Activated naive CD8-positive, alpha-beta T cell (primary cell): Measurements from ENCODE around the gene CCDC9.
A peak's percentile ranks its signal among the peaks of the same experiment; 100 is the strongest.
"Not testable (repeated sequence)": the region's sequence is repeated elsewhere in the genome, so short reads cannot be mapped to it uniquely, and the experiment has no call there.

Source experiments
- H3K27ac Mint-ChIP-seq: one replicate; pipeline ENCODE4 v1.8.0; 2021; ENCODE audit warnings: mixed read lengths
- H3K27me3 Mint-ChIP-seq: one replicate; pipeline ENCODE4 v1.8.0; 2021; ENCODE audit warnings: mixed read lengths
- H3K36me3 Mint-ChIP-seq: one replicate; pipeline ENCODE4 v1.8.0; 2021; ENCODE audit warnings: mixed read lengths
- H3K4me1 Mint-ChIP-seq: one replicate; pipeline ENCODE4 v1.8.0; 2021; ENCODE audit warnings: low read depth, mixed read lengths
- H3K4me3 Mint-ChIP-seq: one replicate; pipeline ENCODE4 v1.8.0; 2021; ENCODE audit warnings: mild to moderate bottlenecking, mixed read lengths
- H3K9me3 Mint-ChIP-seq: one replicate; pipeline ENCODE4 v1.8.0; 2021; ENCODE audit warnings: low read depth, mixed read lengths

The CCDC9 gene

GRCh38 chr19:47266401-47266941 is 10.1 kb downstream of the CCDC9 start:
- Mint-ChIP-seq H3K9me3 (no peaks in the 10 kb centered on the region), H3K4me1 (no peaks in the 10 kb centered on the region), H3K27ac (no peak overlapping the region), H3K4me3 (no peak overlapping the region), H3K27me3 (no peaks in the 10 kb centered on the region), H3K36me3 (peaks cover 2% of the 10 kb centered on the region)

GRCh38 chr19:47267350-47267759 is 11.0 kb downstream of the CCDC9 start:
- Mint-ChIP-seq H3K27ac (no peak overlapping the region), H3K4me1 (peaks cover 2% of the 10 kb centered on the region), H3K36me3 (peaks cover 2% of the 10 kb centered on the region), H3K9me3 (no peaks in the 10 kb centered on the region), H3K4me3 (no peak overlapping the region), H3K27me3 (no peaks in the 10 kb centered on the region)

- Mint-ChIP-seq H3K9me3 (no peaks in the 10 kb centered on the region), H3K36me3 (peaks cover 2% of the 10 kb centered on the region), H3K27ac (no peak overlapping the region), H3K27me3 (no peaks in the 10 kb centered on the region), H3K4me1 (peaks cover 8% of the 10 kb centered on the region), H3K4me3 (no peak overlapping the region)
These were observed 11.7 kb downstream of the CCDC9 start for GRCh38 chr19:47268028-47268427.

GRCh38 chr19:47269596-47269995 is 13.3 kb downstream of the CCDC9 start:
- no peak overlapping the region for H3K4me3 Mint-ChIP-seq
- no peak overlapping the region for H3K27ac Mint-ChIP-seq
- no peaks in the 10 kb centered on the region for H3K27me3 Mint-ChIP-seq
- peaks cover 9% of the 10 kb centered on the region for H3K4me1 Mint-ChIP-seq
- H3K36me3 Mint-ChIP-seq, result peaks cover 2% of the 10 kb centered on the region
- H3K9me3 Mint-ChIP-seq, result no peaks in the 10 kb centered on the region

- no peak overlapping the region for H3K27ac Mint-ChIP-seq
- H3K36me3 Mint-ChIP-seq, result peaks cover under 1% of the 10 kb centered on the region
- no peak overlapping the region for H3K4me3 Mint-ChIP-seq
- H3K9me3 Mint-ChIP-seq, result no peaks in the 10 kb centered on the region
- no peaks in the 10 kb centered on the region for H3K27me3 Mint-ChIP-seq
- H3K4me1 Mint-ChIP-seq, result peaks cover 12% of the 10 kb centered on the region
These were observed 14.1 kb downstream of the CCDC9 start for GRCh38 chr19:47270408-47270807.

GRCh38 chr19:47271949-47272348 is 15.6 kb downstream of the CCDC9 start:
- H3K4me3 Mint-ChIP-seq, result peak overlapping the region; percentile 83
- no peaks in the 10 kb centered on the region for H3K27me3 Mint-ChIP-seq
- no peaks in the 10 kb centered on the region for H3K9me3 Mint-ChIP-seq
- no peaks in the 10 kb centered on the region for H3K36me3 Mint-ChIP-seq
- no peak overlapping the region for H3K27ac Mint-ChIP-seq
- peaks cover 18% of the 10 kb centered on the region for H3K4me1 Mint-ChIP-seq

GRCh38 chr19:47272448-47273312 is 16.4 kb downstream of the CCDC9 start:
- Mint-ChIP-seq H3K36me3 (no peaks in the 10 kb centered on the region), H3K4me1 (peaks cover 18% of the 10 kb centered on the region), H3K27me3 (no peaks in the 10 kb centered on the region), H3K27ac (peak overlapping the region; percentile 69), H3K9me3 (no peaks in the 10 kb centered on the region), H3K4me3 (peak overlapping the region; percentile 83)

GRCh38 chr19:47273313-47274070 is 17.2 kb downstream of the CCDC9 start:
- Mint-ChIP-seq H3K4me3 (peak overlapping the region; percentile 93), H3K4me1 (peaks cover 18% of the 10 kb centered on the region), H3K27me3 (no peaks in the 10 kb centered on the region), H3K9me3 (no peaks in the 10 kb centered on the region), H3K36me3 (no peaks in the 10 kb centered on the region), H3K27ac (peak overlapping the region; percentile 95)

GRCh38 chr19:47274071-47274890 is 18.0 kb downstream of the CCDC9 start, which contains the start of gene INAFM1:
Gene INAFM1 (plus strand): TSS chr19:47274885. CDS start chr19:47274920, 35 bp downstream.
- peaks cover 18% of the 10 kb centered on the region for H3K4me1 Mint-ChIP-seq
- no peaks in the 10 kb centered on the region for H3K27me3 Mint-ChIP-seq
- H3K27ac Mint-ChIP-seq, result peak within 1 kb of the TSS; percentile 95
- H3K36me3 Mint-ChIP-seq, result no peaks in the 10 kb centered on the region
- no peaks in the 10 kb centered on the region for H3K9me3 Mint-ChIP-seq
- H3K4me3 Mint-ChIP-seq, result peak within 1 kb of the TSS; percentile 93

GRCh38 chr19:47274891-47275761 is 18.8 kb downstream of the CCDC9 start:
- H3K27ac Mint-ChIP-seq, result peak overlapping the region; percentile 77
- peaks cover 18% of the 10 kb centered on the region for H3K4me1 Mint-ChIP-seq
- H3K36me3 Mint-ChIP-seq, result no peaks in the 10 kb centered on the region
- H3K9me3 Mint-ChIP-seq, result no peaks in the 10 kb centered on the region
- H3K4me3 Mint-ChIP-seq, result peak overlapping the region; percentile 80
- no peaks in the 10 kb centered on the region for H3K27me3 Mint-ChIP-seq

- Mint-ChIP-seq H3K4me1 (peaks cover 18% of the 10 kb centered on the region), H3K36me3 (no peaks in the 10 kb centered on the region), H3K4me3 (peak overlapping the region; percentile 80), H3K27ac (peak overlapping the region; percentile 77), H3K9me3 (no peaks in the 10 kb centered on the region), H3K27me3 (no peaks in the 10 kb centered on the region)
These were observed 19.6 kb downstream of the CCDC9 start for GRCh38 chr19:47275791-47276461.

GRCh38 chr19:47276513-47276912 is 20.2 kb downstream of the CCDC9 start:
- H3K4me3 Mint-ChIP-seq, H3K27me3 Mint-ChIP-seq, H3K27ac Mint-ChIP-seq, H3K9me3 Mint-ChIP-seq, H3K36me3 Mint-ChIP-seq: not testable (repeated sequence)
- peaks cover 18% of the 10 kb centered on the region for H3K4me1 Mint-ChIP-seq

GRCh38 chr19:47280183-47280797 is 24.0 kb downstream of the CCDC9 start:
- Mint-ChIP-seq H3K4me3 (no peak overlapping the region), H3K27ac (no peak overlapping the region), H3K4me1 (peaks cover 9% of the 10 kb centered on the region)

More at GRCh38 chr19:47280183-47280797, 24.0 kb downstream of the CCDC9 start:
- Mint-ChIP-seq H3K36me3 (peaks cover 3% of the 10 kb centered on the region), H3K9me3 (no peaks in the 10 kb centered on the region), H3K27me3 (no peaks in the 10 kb centered on the region)
